Hematopoietic multipotent progenitor cell treated with erythropoietin and hydrocortisone succinate and interleukin-3 and kit ligand, for 15 days (in vitro differentiated cells): ENCODE data around the gene LRP11.
"Not testable (repeated sequence)": the region's sequence is repeated elsewhere in the genome, so short reads cannot be mapped to it uniquely, and the experiment has no call there.

Experiments used
- DNase-seq: peaks from one replicate; pipeline ENCODE4 v3.0.0-alpha.2; 2015; ENCODE audit warnings: low spot score

The LRP11 gene

GRCh38 chr6:149897855-149898744 is 33.9 kb upstream of the LRP11 start, which contains the start of gene RAET1E:
Gene RAET1E (minus strand): TSS chr6:149898113. CDS start chr6:149890901, 7,212 bp downstream.
- no peak for DNase-seq

GRCh38 chr6:149897015-149897697 is 33.0 kb upstream of the LRP11 start:
- DNase-seq: no peak

GRCh38 chr6:149896491-149896890 is 32.3 kb upstream of the LRP11 start:
- no peak for DNase-seq

GRCh38 chr6:149895833-149896271 is 31.7 kb upstream of the LRP11 start:
- peak; percentile 49 for DNase-seq

GRCh38 chr6:149895048-149895590 is 31.0 kb upstream of the LRP11 start:
- DNase-seq: no peak

- not testable (repeated sequence) for DNase-seq
Measured at GRCh38 chr6:149891864-149892263, 27.7 kb upstream of the LRP11 start.

GRCh38 chr6:149891259-149891658 is 27.1 kb upstream of the LRP11 start:
- DNase-seq: no peak

- DNase-seq: no peak
Measured at GRCh38 chr6:149890629-149891045, 26.5 kb upstream of the LRP11 start.

GRCh38 chr6:149889326-149889725 is 25.2 kb upstream of the LRP11 start:
- no peak for DNase-seq

GRCh38 chr6:149888659-149889058 is 24.5 kb upstream of the LRP11 start:
- no peak for DNase-seq

GRCh38 chr6:149888093-149888492 is 23.9 kb upstream of the LRP11 start:
- DNase-seq: no peak

- DNase-seq: peak; percentile 34
Measured at GRCh38 chr6:149887343-149887742, 23.2 kb upstream of the LRP11 start.

- DNase-seq: no peak
Measured at GRCh38 chr6:149885888-149886287, 21.7 kb upstream of the LRP11 start.

- DNase-seq: no peak
Measured at GRCh38 chr6:149884617-149885016, 20.5 kb upstream of the LRP11 start.

- no peak for DNase-seq
Measured at GRCh38 chr6:149884215-149884614, 20.1 kb upstream of the LRP11 start.

GRCh38 chr6:149881860-149882259 is 17.7 kb upstream of the LRP11 start:
- no peak for DNase-seq

GRCh38 chr6:149881066-149881766 is 17.1 kb upstream of the LRP11 start:
- no peak for DNase-seq

- no peak for DNase-seq
Measured at GRCh38 chr6:149877659-149878058, 13.5 kb upstream of the LRP11 start.

GRCh38 chr6:149876241-149876933 is 12.2 kb upstream of the LRP11 start:
- DNase-seq: no peak

GRCh38 chr6:149872233-149872632 is 8.1 kb upstream of the LRP11 start:
- no peak for DNase-seq

GRCh38 chr6:149871182-149871581 is 7.0 kb upstream of the LRP11 start:
- no peak for DNase-seq
